Measurements from ENCODE around the gene ARHGAP10. TPM values are rescaled to one million over a fixed set of nuclear protein-coding genes. Genes with fewer than 3 reads are reported as not detected.

The ARHGAP10 gene
- total RNA-seq, 1 donor from 2014 or later, result 25.5 TPM

DNA sequence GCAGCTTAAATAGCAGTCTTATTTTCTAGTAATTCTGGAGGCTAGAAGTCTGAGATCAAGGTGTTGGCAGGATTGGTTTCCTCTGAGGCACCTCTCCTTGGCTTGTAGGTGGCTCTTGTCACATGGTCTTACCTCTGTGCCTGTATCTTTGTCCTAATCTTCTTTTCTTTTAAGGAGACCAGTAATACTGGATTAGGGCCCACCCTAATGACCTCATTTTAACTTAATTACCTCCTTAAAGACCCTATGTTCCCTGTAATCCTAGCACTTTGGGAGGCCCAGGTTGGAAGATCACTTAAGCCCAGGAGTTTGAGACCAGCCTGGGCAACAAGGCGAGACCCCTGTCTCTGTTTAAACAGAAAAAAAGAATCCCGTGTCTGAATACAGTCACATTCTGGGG lies 38.9 kb downstream of the ARHGAP10 start:
- TF ChIP-seq, protein P1, sequence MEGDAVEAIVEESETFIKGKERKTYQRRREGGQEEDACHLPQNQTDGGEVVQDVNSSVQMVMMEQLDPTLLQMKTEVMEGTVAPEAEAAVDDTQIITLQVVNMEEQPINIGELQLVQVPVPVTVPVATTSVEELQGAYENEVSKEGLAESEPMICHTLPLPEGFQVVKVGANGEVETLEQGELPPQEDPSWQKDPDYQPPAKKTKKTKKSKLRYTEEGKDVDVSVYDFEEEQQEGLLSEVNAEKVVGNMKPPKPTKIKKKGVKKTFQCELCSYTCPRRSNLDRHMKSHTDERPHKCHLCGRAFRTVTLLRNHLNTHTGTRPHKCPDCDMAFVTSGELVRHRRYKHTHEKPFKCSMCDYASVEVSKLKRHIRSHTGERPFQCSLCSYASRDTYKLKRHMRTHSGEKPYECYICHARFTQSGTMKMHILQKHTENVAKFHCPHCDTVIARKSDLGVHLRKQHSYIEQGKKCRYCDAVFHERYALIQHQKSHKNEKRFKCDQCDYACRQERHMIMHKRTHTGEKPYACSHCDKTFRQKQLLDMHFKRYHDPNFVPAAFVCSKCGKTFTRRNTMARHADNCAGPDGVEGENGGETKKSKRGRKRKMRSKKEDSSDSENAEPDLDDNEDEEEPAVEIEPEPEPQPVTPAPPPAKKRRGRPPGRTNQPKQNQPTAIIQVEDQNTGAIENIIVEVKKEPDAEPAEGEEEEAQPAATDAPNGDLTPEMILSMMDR (conservative IDR thresholded peaks at IDR 0.05), result no peak
- Mint-ChIP-seq H3K27ac (no peak overlapping the region), H3K9me3 (no peaks in the 10 kb centered on the region), H3K36me3 (peaks cover 3% of the 10 kb centered on the region), H3K27me3 (no peaks in the 10 kb centered on the region), H3K4me1 (ENCODE audit: unreplicated experiment) (peaks cover 24% of the 10 kb centered on the region), H3K4me3 (no peak overlapping the region)
- DNase-seq (ENCODE audit: extremely low spot score, unreplicated experiment), result no peak

DNA sequence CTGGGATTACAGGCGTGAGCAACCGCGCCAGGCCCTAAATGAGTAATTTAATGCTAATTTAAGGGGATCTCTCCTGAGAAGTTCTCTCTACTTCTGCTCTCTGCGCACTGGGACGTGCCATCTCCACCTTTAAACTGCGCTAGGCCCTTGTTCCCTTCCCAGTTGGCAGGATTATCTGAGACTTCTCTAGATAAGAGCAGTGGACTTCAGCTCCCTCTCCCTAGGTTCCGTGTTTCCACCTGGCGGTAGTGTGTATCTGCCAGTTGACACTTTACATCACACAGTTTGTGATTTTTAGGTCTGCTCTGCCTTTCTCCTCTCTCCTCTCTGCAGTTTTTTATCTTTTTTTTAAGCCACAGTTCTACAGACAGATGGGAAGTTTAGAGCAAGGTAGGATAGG lies 40.2 kb downstream of the ARHGAP10 start:
- TF ChIP-seq, protein P1 (conservative IDR thresholded peaks at IDR 0.05), result no peak
- H3K4me1 Mint-ChIP-seq (ENCODE audit: unreplicated experiment), result peaks cover 24% of the 10 kb centered on the region
- no peaks in the 10 kb centered on the region for H3K9me3 Mint-ChIP-seq
- H3K27ac Mint-ChIP-seq, result peak overlapping the region; percentile 27
- H3K27me3 Mint-ChIP-seq, result no peaks in the 10 kb centered on the region
- no peak for DNase-seq (ENCODE audit: extremely low spot score, unreplicated experiment)
- peaks cover 3% of the 10 kb centered on the region for H3K36me3 Mint-ChIP-seq
- H3K4me3 Mint-ChIP-seq, result peak overlapping the region; percentile 6

DNA sequence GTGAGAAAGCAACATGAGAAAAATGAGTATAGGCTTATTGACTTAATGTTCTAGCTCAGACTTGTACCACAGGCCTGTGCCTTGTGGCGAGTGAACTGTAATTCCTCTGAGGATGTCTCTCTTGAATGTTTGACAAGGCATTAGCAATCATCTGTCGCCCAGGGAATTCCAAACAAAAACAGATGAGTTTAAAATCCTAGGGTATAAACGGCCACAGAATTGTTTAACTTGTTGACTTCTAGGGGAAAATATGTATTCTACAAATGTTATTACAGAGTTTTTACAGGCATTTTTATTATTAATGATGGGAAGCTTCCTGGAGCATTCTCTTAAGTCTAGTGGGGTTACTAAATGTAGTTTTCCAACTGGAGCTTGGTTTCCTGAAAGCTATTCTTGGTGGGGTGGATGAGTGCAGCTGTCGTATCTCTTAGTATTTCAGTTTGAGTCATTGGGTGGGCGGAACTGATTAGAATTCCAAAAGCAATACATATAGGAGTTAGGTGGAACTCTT lies 40.6 kb downstream of the ARHGAP10 start:
- no peak for DNase-seq (ENCODE audit: extremely low spot score, unreplicated experiment)
- TF ChIP-seq, protein P1 (conservative IDR thresholded peaks at IDR 0.05), result no peak
- Mint-ChIP-seq H3K36me3 (peaks cover 3% of the 10 kb centered on the region), H3K4me1 (ENCODE audit: unreplicated experiment) (peaks cover 24% of the 10 kb centered on the region), H3K27ac (peak overlapping the region; percentile 27), H3K9me3 (no peaks in the 10 kb centered on the region), H3K27me3 (no peaks in the 10 kb centered on the region), H3K4me3 (peak overlapping the region; percentile 6)

DNA sequence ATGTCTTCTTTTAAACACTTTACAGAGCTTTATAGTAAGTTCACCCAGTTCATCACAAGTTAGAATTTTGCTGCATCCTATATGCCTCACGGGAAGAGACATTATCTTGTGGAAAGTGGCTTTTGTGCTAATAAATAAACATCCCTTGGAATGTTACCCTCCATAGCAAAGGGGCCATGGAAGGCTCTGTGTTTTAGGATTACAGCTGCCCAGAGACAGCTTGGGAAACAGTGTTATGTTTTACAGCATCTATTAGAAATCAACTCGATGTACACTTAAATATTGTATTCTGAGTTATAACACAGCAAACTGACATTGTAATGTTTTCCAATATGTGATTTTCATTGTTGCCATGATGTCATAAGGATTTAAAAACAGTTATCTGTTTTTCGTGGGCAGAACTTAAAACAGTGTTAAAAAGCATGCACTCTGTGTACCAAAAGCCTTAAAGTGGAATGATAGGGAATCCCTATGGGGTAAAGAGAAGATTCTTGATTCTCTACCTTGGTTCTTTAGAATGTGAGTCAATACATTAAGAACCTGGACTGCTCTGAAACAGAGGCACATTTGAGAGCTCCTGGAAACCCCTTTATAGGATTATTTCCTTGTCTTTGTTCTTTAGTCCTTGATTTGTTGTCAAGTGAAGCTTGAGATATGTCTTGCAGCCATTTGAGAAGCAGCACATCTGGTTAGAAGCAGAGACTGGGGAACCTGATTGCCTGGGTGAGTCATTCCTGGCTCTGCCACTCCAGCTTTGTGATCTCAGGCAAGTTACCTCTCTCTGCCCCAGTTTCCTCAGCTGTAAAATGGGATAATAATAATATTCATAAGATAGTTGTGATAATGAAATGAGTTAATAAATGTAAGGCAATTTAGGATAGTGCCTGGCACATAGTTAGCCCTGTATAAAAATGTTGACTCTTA lies 41.6 kb downstream of the ARHGAP10 start:
- Mint-ChIP-seq H3K9me3 (no peaks in the 10 kb centered on the region), H3K36me3 (peaks cover 6% of the 10 kb centered on the region), H3K27me3 (no peaks in the 10 kb centered on the region), H3K4me3 (no peak overlapping the region), H3K4me1 (ENCODE audit: unreplicated experiment) (peaks cover 20% of the 10 kb centered on the region), H3K27ac (peak overlapping the region; percentile 19)
- DNase-seq (ENCODE audit: extremely low spot score, unreplicated experiment), result no peak
- TF ChIP-seq, protein P1 (conservative IDR thresholded peaks at IDR 0.05), result no peak

DNA sequence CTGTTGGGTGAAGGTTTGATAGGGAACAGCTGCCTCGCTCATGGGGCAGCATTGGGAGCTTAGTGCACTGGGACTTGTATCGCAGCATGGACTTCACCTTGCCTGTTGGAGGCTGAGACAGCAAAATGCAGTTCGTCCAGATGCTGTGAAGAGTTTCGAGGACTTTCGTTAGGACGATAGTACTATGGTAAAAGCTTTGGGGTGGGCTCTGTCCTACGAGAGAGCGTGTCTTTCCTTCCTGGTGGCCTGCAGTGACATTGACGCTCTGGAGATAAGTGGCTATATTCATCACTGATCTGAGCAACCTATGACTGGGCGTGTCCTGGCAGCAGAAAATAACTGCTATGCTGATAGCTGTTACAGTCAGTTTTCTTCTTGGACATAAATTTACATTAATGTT lies 44.8 kb downstream of the ARHGAP10 start:
- TF ChIP-seq, protein P1 (conservative IDR thresholded peaks at IDR 0.05), result no peak
- no peak overlapping the region for H3K4me3 Mint-ChIP-seq
- peaks cover 6% of the 10 kb centered on the region for H3K36me3 Mint-ChIP-seq
- no peaks in the 10 kb centered on the region for H3K27me3 Mint-ChIP-seq
- no peaks in the 10 kb centered on the region for H3K9me3 Mint-ChIP-seq
- no peak for DNase-seq (ENCODE audit: extremely low spot score, unreplicated experiment)
- H3K27ac Mint-ChIP-seq, result peak overlapping the region; percentile 59
- peaks cover 26% of the 10 kb centered on the region for H3K4me1 Mint-ChIP-seq (ENCODE audit: unreplicated experiment)
